ENCODE data around the gene TOR2A. TPM values are rescaled to one million over a fixed set of nuclear protein-coding genes. Genes with fewer than 3 reads are reported as not detected.

Gene TOR2A
- total RNA-seq, 1 experiment from 2014 or later: 13.2 TPM

GRCh38 chr9:127712371-127712770 lies 22.7 kb downstream of the TOR2A start:
- no CpG with 5 or more reads among the region's 11 CpGs for WGBS (ENCODE audit: extremely low coverage, insufficient read length, low lambda C conversion rate)
- H3K23ac ChIP-seq (ENCODE audit: insufficient read length, low read depth, low read length): no peak overlapping the region

More at GRCh38 chr9:127712371-127712770, 22.7 kb downstream of the TOR2A start:
- no peak overlapping the region for H2BK15ac ChIP-seq (ENCODE audit: low read depth, low read length)
- no peak overlapping the region for H4K91ac ChIP-seq (ENCODE audit: insufficient read length, low read depth, low read length)
- H3K4me3 Mint-ChIP-seq: peak overlapping the region in 1 of 2 experiments; percentile 44; a peak in 3 of 5 replicates
- H2BK120ac ChIP-seq (ENCODE audit: low read depth, low read length, poor library complexity, severe bottlenecking): no peak overlapping the region
- H3K9ac ChIP-seq (ENCODE audit: extremely low read depth, insufficient read length, low read length): no peak overlapping the region
- H3K14ac ChIP-seq (ENCODE audit: insufficient read depth, low read length): no peak overlapping the region
- no peaks in the 10 kb centered on the region for H3K27me3 ChIP-seq (ENCODE audit: insufficient read depth, low read length)
- no peak overlapping the region for H2AK5ac ChIP-seq (ENCODE audit: insufficient read length, low read length)
- no peak overlapping the region for H3K4ac ChIP-seq (ENCODE audit: low read depth, low read length)
- no peak overlapping the region for H2AFZ ChIP-seq (ENCODE audit: low read length)
- H3K79me1 ChIP-seq (ENCODE audit: insufficient read depth, low read depth, low read length, poor library complexity, severe bottlenecking): no peaks in the 10 kb centered on the region
- peak overlapping the region in 1 of 3 experiments; percentile 88; a peak in 1 of 7 replicates for H3K27ac Mint-ChIP-seq
- peaks cover 13% of the 10 kb centered on the region for H3K23me2 ChIP-seq (ENCODE audit: insufficient read length, low read depth, low read length, poor library complexity, severe bottlenecking)
- H3K4me1 Mint-ChIP-seq: peaks cover 24 to 34% of the 10 kb centered on the region in 2 experiments
- peaks cover 10% of the 10 kb centered on the region for H3K27me3 Mint-ChIP-seq (ENCODE audit: low read depth)
- no peak overlapping the region for H2BK5ac ChIP-seq (ENCODE audit: insufficient read length, low read length)
- no peak overlapping the region for H4K8ac ChIP-seq (replicated peaks; ENCODE audit: insufficient read length, low read depth, low read length)
- H2BK20ac ChIP-seq (ENCODE audit: low read depth, low read length, poor library complexity, severe bottlenecking): no peak overlapping the region
- H3K9me3 ChIP-seq (ENCODE audit: control insufficient read depth, low read depth, low read length): no peaks in the 10 kb centered on the region
- no peak overlapping the region for H2BK12ac ChIP-seq (ENCODE audit: insufficient read length, low read depth, low read length)
- peaks cover 0 to 2% of the 10 kb centered on the region in 2 experiments; a peak in 1 of 5 replicates for H3K9me3 Mint-ChIP-seq
- no peaks in the 10 kb centered on the region; a peak in 1 of 7 replicates for H3K36me3 Mint-ChIP-seq (ENCODE audit: insufficient read depth in 1 of 3, low read depth in 3 of 3)
- no peak for TF ChIP-seq CTCF (conservative IDR thresholded peaks at IDR 0.05)
- H3K4me2 ChIP-seq (ENCODE audit: insufficient read depth, insufficient read length, low read length): no peak overlapping the region
- H3K27ac ChIP-seq (ENCODE audit: insufficient read length, low read depth, low read length): no peak overlapping the region
- no peak overlapping the region for H3K18ac ChIP-seq (ENCODE audit: insufficient read length, low read depth, low read length)
- no peak overlapping the region for H3K56ac ChIP-seq (ENCODE audit: insufficient read length, low read depth, low read length)
- DNase-seq: no peak
- H3K79me2 ChIP-seq (ENCODE audit: insufficient read depth, low read length): no peaks in the 10 kb centered on the region
- no peaks in the 10 kb centered on the region; the same call in 1 of the 2 replicates for H3K4me1 ChIP-seq (ENCODE audit: insufficient read depth, low read length)
- no peaks in the 10 kb centered on the region for H4K20me1 ChIP-seq (ENCODE audit: control insufficient read depth, insufficient read depth, insufficient read length)
- H3T11ph ChIP-seq (ENCODE audit: low read length): no peak overlapping the region
- no peak overlapping the region for H4K5ac ChIP-seq (ENCODE audit: insufficient read length, low read depth, low read length)
